Rectal smooth muscle tissue (tissue), 1 donor: ENCODE results near the gene BMAL1.
"Not testable (repeated sequence)": the region's sequence is repeated elsewhere in the genome, so short reads cannot be mapped to it uniquely, and the experiment has no call there.

Source experiments
- H3K27ac ChIP-seq: one replicate; pipeline ENCODE4 v1.7.0; 2013; ENCODE audit warnings: low read depth, low read length, inconsistent platforms
- H3K27me3 ChIP-seq: one replicate; pipeline ENCODE4 v1.7.0; 2013; ENCODE audit warnings: low read length; ENCODE audit not compliant: control insufficient read depth, insufficient read depth
- H3K36me3 ChIP-seq: one replicate; pipeline ENCODE4 v1.7.0; 2013; ENCODE audit warnings: low read length; ENCODE audit not compliant: control insufficient read depth, insufficient read depth
- H3K4me1 ChIP-seq: one replicate; pipeline ENCODE4 v1.7.0; 2013; ENCODE audit warnings: low read length; ENCODE audit not compliant: control insufficient read depth, insufficient read depth
- H3K4me3 ChIP-seq: one replicate; pipeline ENCODE4 v1.7.0; 2013; ENCODE audit warnings: low read length
- H3K9ac ChIP-seq: one replicate; pipeline ENCODE4 v1.7.0; 2013; ENCODE audit warnings: low read length

Gene BMAL1

GRCh38 chr11:13249992-13250391 lies 27.6 kb upstream of the BMAL1 start:
- Histone ChIP-seq H3K4me3 (no peak overlapping the region), H3K36me3 (no peaks in the 10 kb centered on the region), H3K27me3 (no peaks in the 10 kb centered on the region)

DNA sequence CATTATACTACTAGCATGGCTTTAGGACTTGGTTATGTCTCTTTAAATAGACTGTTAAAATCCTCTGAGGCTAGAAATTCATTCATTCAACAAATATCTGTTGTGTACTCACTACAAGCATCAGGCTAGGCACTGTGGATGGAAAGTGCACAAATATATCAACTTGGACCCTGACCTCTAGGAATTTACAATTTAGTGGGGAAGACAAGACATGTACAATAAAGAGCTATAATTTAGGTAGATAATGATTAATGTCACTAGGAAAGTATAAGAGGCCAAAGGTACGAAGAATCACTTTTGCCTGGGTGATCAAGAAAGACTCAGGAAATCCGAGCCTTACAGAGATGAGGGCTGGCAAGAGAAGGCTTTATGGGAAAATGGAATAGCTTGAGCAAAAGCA lies 25.6 kb upstream of the BMAL1 start:
- no peak overlapping the region for H3K27ac ChIP-seq
- no peaks in the 10 kb centered on the region for H3K27me3 ChIP-seq
- no peaks in the 10 kb centered on the region for H3K36me3 ChIP-seq
- H3K9ac ChIP-seq = no peak overlapping the region
- no peaks in the 10 kb centered on the region for H3K4me1 ChIP-seq
- no peak overlapping the region for H3K4me3 ChIP-seq

More at GRCh38 chr11:13249992-13250391, 27.6 kb upstream of the BMAL1 start:
- no peak overlapping the region for H3K27ac ChIP-seq
- no peak overlapping the region for H3K9ac ChIP-seq
- H3K4me1 ChIP-seq = no peaks in the 10 kb centered on the region

- Histone ChIP-seq H3K9ac (no peak overlapping the region), H3K27me3 (no peaks in the 10 kb centered on the region), H3K4me1 (no peaks in the 10 kb centered on the region), H3K36me3 (no peaks in the 10 kb centered on the region), H3K4me3 (no peak overlapping the region), H3K27ac (no peak overlapping the region)
These were observed 25.2 kb upstream of the BMAL1 start for GRCh38 chr11:13252438-13252837.

GRCh38 chr11:13256216-13256615 lies 21.4 kb upstream of the BMAL1 start:
- H3K27ac ChIP-seq = no peak overlapping the region
- peaks cover 4% of the 10 kb centered on the region for H3K4me1 ChIP-seq
- no peaks in the 10 kb centered on the region for H3K36me3 ChIP-seq
- no peak overlapping the region for H3K4me3 ChIP-seq
- H3K9ac ChIP-seq = no peak overlapping the region
- peaks cover 3% of the 10 kb centered on the region for H3K27me3 ChIP-seq

- H3K27ac ChIP-seq, H3K4me3 ChIP-seq, H3K27me3 ChIP-seq, H3K9ac ChIP-seq, H3K36me3 ChIP-seq: not testable (repeated sequence)
- peaks cover 16% of the 10 kb centered on the region for H3K4me1 ChIP-seq
These were observed 19.5 kb upstream of the BMAL1 start for GRCh38 chr11:13258061-13258460.

- H3K36me3 ChIP-seq = no peaks in the 10 kb centered on the region
- H3K27ac ChIP-seq = no peak overlapping the region
- peaks cover 16% of the 10 kb centered on the region for H3K4me1 ChIP-seq
- no peak overlapping the region for H3K9ac ChIP-seq
- peaks cover 3% of the 10 kb centered on the region for H3K27me3 ChIP-seq
- H3K4me3 ChIP-seq = no peak overlapping the region
These were observed 18.7 kb upstream of the BMAL1 start for GRCh38 chr11:13258855-13259254.

DNA sequence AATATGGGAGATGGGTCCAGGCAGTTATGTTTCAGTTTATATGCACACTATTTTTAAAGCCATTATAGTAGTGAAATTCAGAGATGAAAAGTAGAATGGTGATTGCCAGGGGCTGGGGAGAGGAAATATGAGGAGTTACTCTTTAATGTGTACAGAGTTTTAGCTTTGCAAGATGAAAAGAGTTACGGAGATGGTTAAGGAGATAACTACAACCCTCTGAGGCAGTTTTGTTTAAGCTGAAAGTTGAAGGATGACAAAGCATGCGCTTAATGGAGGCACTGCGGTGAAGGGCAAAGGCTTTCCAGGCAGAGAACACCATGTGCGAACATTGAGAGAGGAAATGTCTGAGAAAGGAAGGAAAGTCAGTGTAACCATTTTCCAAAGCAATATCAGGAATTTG lies 18.2 kb upstream of the BMAL1 start:
- Histone ChIP-seq H3K36me3 (no peaks in the 10 kb centered on the region), H3K4me1 (peaks cover 16% of the 10 kb centered on the region), H3K27ac (no peak overlapping the region), H3K4me3 (no peak overlapping the region), H3K27me3 (peaks cover 3% of the 10 kb centered on the region), H3K9ac (no peak overlapping the region)

DNA sequence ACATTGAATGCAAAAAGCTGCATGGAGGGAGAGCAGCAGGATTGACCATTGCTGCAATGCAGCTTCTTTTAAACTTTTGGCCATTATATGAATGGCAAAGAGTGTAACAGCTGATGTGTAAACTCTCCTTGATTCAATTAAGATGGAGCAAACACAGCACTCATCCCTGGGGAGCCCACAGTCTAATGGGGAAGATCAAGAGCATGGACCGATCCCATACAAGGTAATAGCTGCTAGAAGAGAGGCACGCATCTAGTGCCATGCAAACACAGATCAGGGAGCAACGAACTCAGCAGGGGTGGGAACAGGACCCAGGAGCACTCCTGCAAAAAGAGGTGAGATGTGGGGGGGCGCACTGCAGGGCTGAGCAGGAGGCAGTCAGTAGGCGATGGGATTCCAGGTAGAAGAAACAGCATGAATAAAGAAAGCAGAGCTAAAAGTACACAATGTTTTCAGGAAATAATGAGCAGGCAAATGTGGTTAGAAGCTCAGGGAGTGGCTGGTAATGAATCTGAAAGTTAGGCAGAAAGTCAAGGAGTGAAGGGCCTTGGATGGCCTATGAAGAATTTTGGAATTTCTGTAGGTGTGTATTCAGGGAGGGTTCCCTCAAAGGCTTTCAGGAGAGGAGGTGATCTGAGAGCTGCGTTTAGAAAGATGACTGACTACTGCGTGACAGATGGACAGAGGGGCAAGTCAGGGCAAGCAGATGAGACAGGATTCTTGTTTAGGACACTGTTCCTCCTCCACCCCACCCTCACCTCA lies 17.2 kb upstream of the BMAL1 start:
- H3K36me3 ChIP-seq = no peaks in the 10 kb centered on the region
- H3K9ac ChIP-seq = no peak overlapping the region
- H3K4me3 ChIP-seq = no peak overlapping the region
- H3K4me1 ChIP-seq = peaks cover 16% of the 10 kb centered on the region
- H3K27ac ChIP-seq = peak overlapping the region; percentile 60
- H3K27me3 ChIP-seq = peaks cover 3% of the 10 kb centered on the region

- Histone ChIP-seq H3K4me1 (peaks cover 16% of the 10 kb centered on the region), H3K27ac (peak overlapping the region; percentile 60), H3K27me3 (peaks cover 3% of the 10 kb centered on the region), H3K4me3 (peak overlapping the region; percentile 22), H3K9ac (no peak overlapping the region), H3K36me3 (no peaks in the 10 kb centered on the region)
These were observed 16.5 kb upstream of the BMAL1 start for GRCh38 chr11:13260963-13261588.

DNA sequence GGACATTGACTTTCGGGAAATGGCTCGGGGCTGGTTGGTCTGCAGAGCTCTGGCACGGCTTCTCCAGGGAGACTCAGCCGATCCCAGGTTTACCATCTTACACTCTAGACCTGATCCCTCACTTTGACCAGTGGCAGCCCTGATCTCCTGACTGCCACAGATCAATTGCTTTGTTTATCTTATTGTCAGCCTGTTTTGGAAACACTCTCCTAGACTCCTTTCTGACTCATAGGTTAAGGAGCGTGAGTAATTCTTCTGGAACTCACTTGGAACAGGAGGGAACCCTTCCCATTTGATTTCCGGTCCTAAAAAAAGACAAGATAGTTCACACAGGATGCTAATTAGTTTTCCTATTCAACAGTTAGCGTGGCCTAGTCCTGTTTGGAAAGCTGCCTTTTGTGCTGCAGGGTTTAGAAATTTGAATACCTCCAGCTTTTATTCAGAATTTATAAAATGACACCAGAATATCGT lies 16.0 kb upstream of the BMAL1 start:
- Histone ChIP-seq H3K4me3 (peak overlapping the region; percentile 22), H3K36me3 (no peaks in the 10 kb centered on the region), H3K27me3 (peaks cover 3% of the 10 kb centered on the region), H3K27ac (peak overlapping the region; percentile 60), H3K4me1 (peaks cover 16% of the 10 kb centered on the region), H3K9ac (no peak overlapping the region)

DNA sequence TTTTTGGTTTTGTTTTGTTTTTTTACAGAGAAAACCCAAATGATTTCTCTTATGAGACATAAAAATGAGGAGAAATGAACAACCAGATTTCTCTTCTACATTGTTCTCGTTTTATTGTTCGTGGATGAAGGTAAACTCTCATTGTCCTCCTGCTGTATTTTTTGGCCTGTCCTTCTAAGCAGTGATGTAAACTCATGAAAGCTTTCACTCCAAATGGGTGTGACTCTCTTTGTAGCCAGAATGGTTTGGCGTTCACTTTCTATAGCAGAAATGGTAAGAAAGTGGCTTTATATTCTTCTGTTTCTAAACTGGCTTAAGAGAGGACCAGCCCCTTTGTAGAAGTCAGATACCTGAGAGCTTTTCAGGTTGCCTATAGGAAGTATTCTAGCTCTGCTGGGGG lies 15.5 kb upstream of the BMAL1 start:
- no peak overlapping the region for H3K9ac ChIP-seq
- H3K4me3 ChIP-seq = no peak overlapping the region
- peaks cover 16% of the 10 kb centered on the region for H3K4me1 ChIP-seq
- H3K27ac ChIP-seq = peak overlapping the region; percentile 60
- H3K36me3 ChIP-seq = no peaks in the 10 kb centered on the region
- H3K27me3 ChIP-seq = peaks cover 3% of the 10 kb centered on the region

- H3K36me3 ChIP-seq = no peaks in the 10 kb centered on the region
- H3K4me3 ChIP-seq = no peak overlapping the region
- no peak overlapping the region for H3K27ac ChIP-seq
- no peaks in the 10 kb centered on the region for H3K27me3 ChIP-seq
- H3K4me1 ChIP-seq = no peaks in the 10 kb centered on the region
- H3K9ac ChIP-seq = no peak overlapping the region
These were observed 8.8 kb upstream of the BMAL1 start for GRCh38 chr11:13268791-13269190.

GRCh38 chr11:13269775-13270174 lies 7.8 kb upstream of the BMAL1 start:
- no peaks in the 10 kb centered on the region for H3K36me3 ChIP-seq
- H3K27ac ChIP-seq = no peak overlapping the region
- no peaks in the 10 kb centered on the region for H3K27me3 ChIP-seq
- no peak overlapping the region for H3K9ac ChIP-seq
- no peaks in the 10 kb centered on the region for H3K4me1 ChIP-seq
- no peak overlapping the region for H3K4me3 ChIP-seq
